Panc1 (cell line): ENCODE results near the gene LHFPL4.

Source experiments
- CTCF ChIP-seq: fragments of 450-650 bp; IDR thresholded peaks from 2 replicates; pipeline ENCODE4 v1.5.1; 2017; ENCODE audit warnings: mild to moderate bottlenecking
- POLR2AphosphoS5 ChIP-seq: IDR thresholded peaks from 2 replicates; pipeline ENCODE4 v1.6.1; 2012; ENCODE audit warnings: mild to moderate bottlenecking, low read depth, low read length, moderate library complexity
- SIN3A ChIP-seq: IDR thresholded peaks from 2 replicates; pipeline ENCODE4 v1.6.1; 2012; ENCODE audit warnings: low read depth, mild to moderate bottlenecking, low read length, moderate library complexity, borderline replicate concordance; ENCODE audit not compliant: insufficient read depth
- TCF7L2 ChIP-seq: IDR thresholded peaks from 2 replicates; pipeline ENCODE4 v1.6.1; 2011; ENCODE audit warnings: mild to moderate bottlenecking, low read depth, low read length, inconsistent platforms

- TF ChIP-seq POLR2AphosphoS5 (no peak), CTCF (no peak), TCF7L2 (no peak), SIN3A (no peak)
Measured at GRCh38 chr3:9563851-9564250, 10.2 kb upstream of the LHFPL4 start.
